Measurements from ENCODE around the gene DENND1B. TPM values are rescaled to one million over a fixed set of nuclear protein-coding genes. Genes with fewer than 3 reads are reported as not detected.

The DENND1B gene
- total RNA-seq, 3 donors from 2014 or later = 10.1 to 54.7 (median 29.8) TPM

DNA sequence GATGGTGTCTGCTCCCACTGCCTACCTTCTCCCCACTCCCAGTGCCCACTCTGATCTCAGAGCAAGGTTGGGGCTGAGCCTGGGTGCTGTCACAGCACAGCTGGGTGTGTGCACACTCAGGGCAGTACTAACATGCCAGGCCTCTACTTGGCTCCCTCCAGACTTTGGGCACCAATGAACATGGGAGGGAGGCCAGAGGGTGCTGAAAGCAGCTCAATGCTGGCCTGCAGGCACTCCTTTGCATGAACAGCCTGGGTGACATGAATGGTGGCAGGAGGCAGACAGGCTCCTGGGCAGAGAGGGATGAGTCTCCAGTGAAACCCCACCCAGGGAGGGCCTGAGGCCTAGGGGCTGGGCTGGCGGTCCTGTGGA is 25.8 kb upstream of the DENND1B start:
- Histone ChIP-seq H3K9me3 (peaks cover 8 to 30% of the 10 kb centered on the region in 2 donors), H3K4me1 (no peaks in the 10 kb centered on the region), H3K4me3 (no peak overlapping the region), H3K27ac (no peak overlapping the region), H3K36me3 (no peaks in the 10 kb centered on the region), H3K27me3 (no peaks in the 10 kb centered on the region)
- TF ChIP-seq, protein P1, sequence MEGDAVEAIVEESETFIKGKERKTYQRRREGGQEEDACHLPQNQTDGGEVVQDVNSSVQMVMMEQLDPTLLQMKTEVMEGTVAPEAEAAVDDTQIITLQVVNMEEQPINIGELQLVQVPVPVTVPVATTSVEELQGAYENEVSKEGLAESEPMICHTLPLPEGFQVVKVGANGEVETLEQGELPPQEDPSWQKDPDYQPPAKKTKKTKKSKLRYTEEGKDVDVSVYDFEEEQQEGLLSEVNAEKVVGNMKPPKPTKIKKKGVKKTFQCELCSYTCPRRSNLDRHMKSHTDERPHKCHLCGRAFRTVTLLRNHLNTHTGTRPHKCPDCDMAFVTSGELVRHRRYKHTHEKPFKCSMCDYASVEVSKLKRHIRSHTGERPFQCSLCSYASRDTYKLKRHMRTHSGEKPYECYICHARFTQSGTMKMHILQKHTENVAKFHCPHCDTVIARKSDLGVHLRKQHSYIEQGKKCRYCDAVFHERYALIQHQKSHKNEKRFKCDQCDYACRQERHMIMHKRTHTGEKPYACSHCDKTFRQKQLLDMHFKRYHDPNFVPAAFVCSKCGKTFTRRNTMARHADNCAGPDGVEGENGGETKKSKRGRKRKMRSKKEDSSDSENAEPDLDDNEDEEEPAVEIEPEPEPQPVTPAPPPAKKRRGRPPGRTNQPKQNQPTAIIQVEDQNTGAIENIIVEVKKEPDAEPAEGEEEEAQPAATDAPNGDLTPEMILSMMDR (IDR thresholded peaks at IDR 0.05) = no peak
- TF ChIP-seq POLR2A (IDR thresholded peaks at IDR 0.05) = no peak
- no peak for TF ChIP-seq POLR2AphosphoS5 (IDR thresholded peaks at IDR 0.05)
- intact Hi-C loops (cut with DNase I; ENCODE audit: low total_unique reads) = no loop called here
- no peak for DNase-seq (ENCODE audit: low spot score in 2 of 2)

GRCh38 chr1:197800379-197801110 is 25.3 kb upstream of the DENND1B start:
- TF ChIP-seq, protein P1 (IDR thresholded peaks at IDR 0.05) = no peak
- no peak for TF ChIP-seq POLR2AphosphoS5 (IDR thresholded peaks at IDR 0.05)
- no peak for TF ChIP-seq POLR2A (IDR thresholded peaks at IDR 0.05)
- no peaks in the 10 kb centered on the region for H3K27me3 ChIP-seq

DNA sequence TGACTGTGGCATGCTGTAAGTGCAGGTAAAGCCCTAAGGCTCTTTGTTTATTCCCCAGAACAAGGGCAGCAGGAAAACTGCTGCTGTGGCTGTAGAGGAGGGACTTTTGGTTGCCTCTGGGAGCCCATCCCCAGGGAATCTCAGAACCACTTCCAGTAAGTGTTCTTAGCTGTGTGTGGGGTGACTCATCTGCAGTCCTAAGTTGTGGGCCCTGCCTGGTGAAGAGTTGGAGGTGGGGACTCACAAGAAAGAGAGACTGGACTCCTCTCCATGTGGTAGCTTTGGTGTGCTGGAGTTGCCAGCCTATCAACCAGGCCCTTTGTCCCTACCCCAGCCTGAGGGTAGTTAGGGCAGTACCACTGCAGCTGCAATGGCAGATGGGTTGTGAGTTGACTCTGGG is 24.0 kb upstream of the DENND1B start:
- intact Hi-C loops (cut with DNase I; ENCODE audit: low total_unique reads) = no loop called here
- Histone ChIP-seq H3K27ac (no peak overlapping the region), H3K36me3 (no peaks in the 10 kb centered on the region), H3K27me3 (no peaks in the 10 kb centered on the region), H3K4me1 (no peaks in the 10 kb centered on the region), H3K9me3 (peaks cover 8 to 30% of the 10 kb centered on the region in 2 donors), H3K4me3 (no peak overlapping the region)
- DNase-seq (ENCODE audit: low spot score in 2 of 2) = no peak
- TF ChIP-seq POLR2A (IDR thresholded peaks at IDR 0.05) = no peak
- TF ChIP-seq, protein P1 (IDR thresholded peaks at IDR 0.05) = no peak
- TF ChIP-seq POLR2AphosphoS5 (IDR thresholded peaks at IDR 0.05) = no peak

More at GRCh38 chr1:197800379-197801110, 25.3 kb upstream of the DENND1B start:
- DNase-seq (ENCODE audit: low spot score in 2 of 2) = no peak
- Histone ChIP-seq H3K27ac (no peak overlapping the region), H3K36me3 (no peaks in the 10 kb centered on the region), H3K9me3 (peaks cover 8 to 30% of the 10 kb centered on the region in 2 donors), H3K4me3 (no peak overlapping the region), H3K4me1 (no peaks in the 10 kb centered on the region)
- intact Hi-C loops (cut with DNase I; ENCODE audit: low total_unique reads) = no loop called here

DNA sequence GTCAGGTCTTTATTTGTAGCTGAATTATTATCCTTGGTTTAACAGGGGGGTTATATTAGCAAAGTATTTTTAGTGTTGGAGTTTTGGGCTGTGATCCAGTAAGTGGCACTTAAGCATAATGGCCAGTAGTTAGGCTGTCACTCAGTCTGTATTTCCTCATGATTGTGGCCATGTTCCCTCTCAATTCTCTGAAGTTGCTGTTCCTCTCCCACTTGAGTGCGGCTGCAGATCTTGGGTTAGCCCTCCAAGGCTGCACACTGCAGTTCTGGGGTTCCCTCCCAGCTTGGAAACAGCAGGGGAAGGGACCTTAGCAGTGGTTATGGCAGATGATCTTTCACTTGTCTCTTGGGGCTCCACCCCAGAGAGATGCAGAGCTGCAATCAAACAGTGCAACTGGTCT is 23.2 kb upstream of the DENND1B start:
- Histone ChIP-seq H3K36me3 (no peaks in the 10 kb centered on the region), H3K27ac (no peak overlapping the region), H3K4me3 (no peak overlapping the region), H3K27me3 (no peaks in the 10 kb centered on the region), H3K4me1 (no peaks in the 10 kb centered on the region), H3K9me3 (peaks cover 8 to 30% of the 10 kb centered on the region in 2 donors)
- intact Hi-C loops (cut with DNase I; ENCODE audit: low total_unique reads) = no loop called here
- DNase-seq (ENCODE audit: low spot score in 2 of 2) = no peak
- TF ChIP-seq POLR2A (IDR thresholded peaks at IDR 0.05) = no peak
- TF ChIP-seq, protein P1 (IDR thresholded peaks at IDR 0.05) = no peak
- TF ChIP-seq POLR2AphosphoS5 (IDR thresholded peaks at IDR 0.05) = no peak

- intact Hi-C loops (cut with DNase I; ENCODE audit: low total_unique reads) = no loop called here
- no peaks in the 10 kb centered on the region for H3K27me3 ChIP-seq
- H3K27ac ChIP-seq = no peak overlapping the region
- peaks cover 8 to 30% of the 10 kb centered on the region in 2 donors for H3K9me3 ChIP-seq
- H3K4me3 ChIP-seq = no peak overlapping the region
- no peaks in the 10 kb centered on the region for H3K4me1 ChIP-seq
- DNase-seq (ENCODE audit: low spot score in 2 of 2) = no peak
- TF ChIP-seq POLR2AphosphoS5 (IDR thresholded peaks at IDR 0.05) (no peak), POLR2A (IDR thresholded peaks at IDR 0.05) (no peak)
- TF ChIP-seq, protein P1 (IDR thresholded peaks at IDR 0.05) = no peak
- no peaks in the 10 kb centered on the region for H3K36me3 ChIP-seq
Measured at GRCh38 chr1:197797010-197797409, 21.7 kb upstream of the DENND1B start.

Data from breast epithelium (tissue), 4 donors.